Tibial nerve (tissue), 4 donors: ENCODE results near the gene SHLD2. TPM values are rescaled to one million over a fixed set of nuclear protein-coding genes. Genes with fewer than 3 reads are reported as not detected.
"Not testable (repeated sequence)": the region's sequence is repeated elsewhere in the genome, so short reads cannot be mapped to it uniquely, and the experiment has no call there.

Experiments
- DNase-seq, 2 donors: peaks; one replicate each; pipeline ENCODE4 v3.0.0-alpha.2; 2019; ENCODE audit warnings: low spot score in 2 of 2
- H3K27ac ChIP-seq, 4 donors: fragments of 200-600 bp; sonication (generic) in 3 of 4; one replicate each; pipeline ENCODE4 v1.5.1; 2017 to 2019; ENCODE audit warnings: mild to moderate bottlenecking in 1 of 4
- H3K27me3 ChIP-seq, 2 donors: fragments of 200-600 bp; sonication (generic) in 1 of 2; one replicate each; pipeline versions ENCODE4 v1.5.1 to v1.6.0; 2017 to 2019
- H3K36me3 ChIP-seq, 3 donors: fragments of 200-600 bp; sonication (generic); one replicate each; pipeline ENCODE4 v1.5.1; 2018 to 2019
- H3K4me1 ChIP-seq, 4 donors: fragments of 200-600 bp; sonication (generic) in 3 of 4; one replicate each; pipeline ENCODE4 v1.5.1; 2017 to 2019
- H3K4me3 ChIP-seq, 4 donors: fragments of 200-600 bp; sonication (generic) in 3 of 4; one replicate each; pipeline ENCODE4 v1.5.1; 2017 to 2019; ENCODE audit warnings: mild to moderate bottlenecking in 1 of 4, moderate library complexity in 1 of 4
- H3K9me3 ChIP-seq, 4 donors: fragments of 200-600 bp; sonication (generic) in 3 of 4; one replicate each; pipeline ENCODE4 v1.5.1; 2017 to 2019
- WGBS, 2 donors: methylation state at CpG; one replicate each; pipeline ENCODE4 v1.1.5; 2018; 5-methylcytosine and 5-hydroxymethylcytosine counted together
- total RNA-seq, 4 donors: library from RNA; depleted of rRNA; stranded (reverse); fragments of >200 nt; gene quantifications; one replicate each; pipeline ENCODE4 v1.1.0, GENCODE V29; 2016
- TF ChIP-seq, protein P1 (sequence below), 5 experiments: fragments of 200-600 bp in 3 of 5; fragments of 450-650 bp in 2 of 5; sonication (generic) in 3 of 5; IDR thresholded peaks; one replicate each; pipeline ENCODE4 v1.5.1; 2016 to 2019; ENCODE audit warnings: antibody characterized with exemption in 5 of 5, mild to moderate bottlenecking in 3 of 5, moderate library complexity in 2 of 5

The SHLD2 gene
- total RNA-seq, 4 donors from 2014 or later = 14.1 to 39.6 (median 28.6) TPM

DNA sequence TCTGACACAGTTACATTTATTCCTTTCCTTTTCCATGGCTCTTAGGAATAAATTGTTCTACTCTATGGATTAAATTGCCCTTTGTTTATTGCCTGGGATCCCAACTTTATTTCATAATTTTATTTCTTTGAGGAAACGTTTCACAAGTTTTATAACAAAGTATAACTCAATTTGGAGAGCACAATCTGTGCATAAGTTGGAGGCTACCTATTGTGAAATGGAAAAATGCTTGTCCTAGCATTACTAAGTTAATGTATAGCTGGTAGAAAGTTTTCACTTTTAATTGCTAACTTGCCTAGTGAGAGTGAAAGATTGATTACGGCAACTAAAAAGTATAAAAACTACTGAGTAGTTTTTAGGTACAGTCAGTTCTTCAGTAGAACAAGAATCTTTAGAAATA, 32.0 kb downstream of the SHLD2 start:
- DNase-seq, H3K27me3 ChIP-seq, H3K27ac ChIP-seq, H3K9me3 ChIP-seq, H3K4me1 ChIP-seq, H3K36me3 ChIP-seq, H3K4me3 ChIP-seq: not testable (repeated sequence)
- 58 to 70% methylated on average over 2 of the region's 2 CpGs for WGBS, 2 donors

DNA sequence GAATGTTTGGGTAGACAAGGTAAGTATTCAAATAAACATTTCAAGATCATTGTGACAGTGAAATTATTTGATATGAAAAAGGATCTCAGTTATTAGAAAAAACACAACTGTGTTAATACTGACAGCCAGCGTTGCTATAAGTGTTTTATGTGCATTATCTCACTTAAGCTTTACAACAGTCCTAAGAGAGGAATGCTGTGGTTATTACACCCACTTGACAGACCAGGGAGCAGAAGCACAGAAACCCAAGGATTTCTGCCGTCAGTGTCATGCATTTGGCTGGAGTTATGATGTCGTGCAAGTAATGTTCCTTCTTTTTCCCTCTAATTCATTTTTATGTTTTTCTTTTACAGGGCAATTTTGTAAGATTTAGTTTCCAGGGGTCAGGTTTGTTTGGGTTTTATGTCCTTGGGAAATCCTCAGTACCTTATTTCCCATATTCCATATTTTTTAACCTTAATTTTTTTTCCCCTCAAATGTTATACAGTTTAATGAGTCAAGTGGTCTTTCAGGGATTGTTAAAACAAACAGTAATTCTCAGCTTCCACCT, 32.7 kb downstream of the SHLD2 start:
- not testable (repeated sequence) for DNase-seq, H3K27me3 ChIP-seq, H3K4me3 ChIP-seq, H3K27ac ChIP-seq, H3K4me1 ChIP-seq, H3K36me3 ChIP-seq, H3K9me3 ChIP-seq
- WGBS, 2 donors = 77 to 79% methylated on average over 3 of the region's 3 CpGs

DNA sequence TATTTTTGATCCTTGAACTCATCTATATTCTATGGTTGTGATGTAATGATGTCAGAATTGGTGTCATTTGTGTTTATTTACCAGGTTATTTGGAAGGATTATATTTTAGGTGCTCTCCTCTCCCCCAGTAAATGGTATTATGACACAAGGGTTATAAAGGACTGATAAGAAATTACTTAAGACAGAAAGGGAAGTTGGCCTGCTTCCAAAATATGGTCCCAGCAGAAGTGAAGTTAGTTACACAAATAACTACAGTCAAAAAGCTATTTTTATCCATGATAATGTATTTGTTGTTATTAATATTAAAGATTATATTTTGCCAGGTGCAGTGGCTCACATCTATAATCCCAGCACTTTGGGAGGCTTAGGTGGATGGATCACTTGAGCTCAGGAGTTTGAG, 37.2 kb downstream of the SHLD2 start:
- H3K4me3 ChIP-seq, H3K9me3 ChIP-seq, H3K27me3 ChIP-seq, H3K27ac ChIP-seq: not testable (repeated sequence)
- Histone ChIP-seq H3K4me1 (peaks cover 0 to 13% (median 0%) of the 10 kb centered on the region in 4 donors), H3K36me3 (peaks cover 0 to 11% (median 0%) of the 10 kb centered on the region in 3 donors)
- peak in 1 of 2 donors; percentile 40 for DNase-seq

DNA sequence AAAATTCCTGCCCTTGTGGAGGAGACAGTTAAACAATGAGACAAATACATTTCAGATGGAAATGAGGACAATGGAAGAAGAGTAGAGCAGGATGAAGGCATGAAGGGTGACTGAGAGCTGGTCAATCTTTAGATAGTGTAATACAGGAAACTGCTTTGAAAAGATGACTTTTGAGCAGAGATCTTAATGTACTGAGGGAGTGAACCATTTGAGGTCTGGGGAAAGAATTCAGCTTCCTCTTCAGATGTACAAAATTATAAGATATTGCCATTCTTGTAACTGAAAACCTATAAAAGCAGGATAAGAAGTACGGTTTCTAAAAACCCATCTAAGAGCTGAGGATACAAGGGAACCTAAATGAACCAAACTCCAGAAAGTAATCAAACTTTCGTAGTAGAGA, 38.9 kb downstream of the SHLD2 start:
- peaks cover 0 to 11% (median 0%) of the 10 kb centered on the region in 3 donors for H3K36me3 ChIP-seq
- not testable (repeated sequence) for H3K9me3 ChIP-seq, H3K27ac ChIP-seq, H3K4me3 ChIP-seq, DNase-seq, H3K27me3 ChIP-seq
- H3K4me1 ChIP-seq = peaks cover 0 to 13% (median 0%) of the 10 kb centered on the region in 4 donors
- 90 to 94% methylated on average over 2 of the region's 2 CpGs for WGBS, 2 donors

- not testable (repeated sequence) for H3K27me3 ChIP-seq, H3K27ac ChIP-seq, H3K9me3 ChIP-seq, DNase-seq, H3K4me3 ChIP-seq
- Histone ChIP-seq H3K4me1 (peaks cover 0 to 13% (median 0%) of the 10 kb centered on the region in 4 donors), H3K36me3 (peaks cover 0 to 11% (median 0%) of the 10 kb centered on the region in 3 donors)
- WGBS, 2 donors = 95 to 100% methylated on average over 2 of the region's 2 CpGs
These were observed 39.4 kb downstream of the SHLD2 start for GRCh38 chr10:87134440-87134839.

- not testable (repeated sequence) for H3K9me3 ChIP-seq, H3K27ac ChIP-seq, H3K4me3 ChIP-seq, H3K4me1 ChIP-seq, DNase-seq, H3K27me3 ChIP-seq
- H3K36me3 ChIP-seq = peaks cover 0 to 11% (median 0%) of the 10 kb centered on the region in 3 donors
These were observed 42.5 kb downstream of the SHLD2 start for GRCh38 chr10:87137478-87137877.

- H3K9me3 ChIP-seq, H3K27me3 ChIP-seq, H3K4me1 ChIP-seq, H3K36me3 ChIP-seq, H3K4me3 ChIP-seq: not testable (repeated sequence)
- DNase-seq = peak in 1 of 2 donors; percentile 41
- 54 to 55% methylated on average over 5 of the region's 5 CpGs for WGBS, 2 donors
- H3K27ac ChIP-seq = peak overlapping the region in 2 of 4 donors; percentile 49 to 62
These were observed 47.5 kb downstream of the SHLD2 start for GRCh38 chr10:87142230-87143108.

- not testable (repeated sequence) for DNase-seq, H3K4me1 ChIP-seq, H3K36me3 ChIP-seq, H3K27me3 ChIP-seq, H3K4me3 ChIP-seq, H3K9me3 ChIP-seq
- 92 to 97% methylated on average over 6 of the region's 6 CpGs for WGBS, 2 donors
- H3K27ac ChIP-seq = peak overlapping the region in 2 of 4 donors; percentile 49 to 62
These were observed 48.1 kb downstream of the SHLD2 start for GRCh38 chr10:87143109-87143418.

DNA sequence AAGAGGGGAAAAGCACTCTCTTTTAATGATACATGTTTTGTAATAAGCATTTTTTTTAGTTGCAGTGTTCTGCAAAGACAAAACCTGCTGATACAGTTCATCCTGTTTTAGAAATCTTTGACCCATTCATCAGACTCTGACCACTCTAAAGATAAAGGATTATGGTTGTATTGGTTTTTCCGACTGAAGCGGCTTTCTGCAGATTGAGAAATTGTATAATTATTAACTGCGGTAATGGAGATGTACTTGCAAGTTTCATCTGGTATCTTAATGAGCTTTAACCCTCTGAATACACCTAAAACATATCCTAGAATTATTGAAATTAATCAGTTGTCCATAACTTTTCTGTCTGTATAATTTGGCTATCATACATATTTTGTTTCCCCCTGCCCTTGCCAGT, 50.6 kb downstream of the SHLD2 start:
- not testable (repeated sequence) for DNase-seq, H3K4me1 ChIP-seq, H3K9me3 ChIP-seq, H3K4me3 ChIP-seq, H3K27ac ChIP-seq, H3K36me3 ChIP-seq, H3K27me3 ChIP-seq
- WGBS, 2 donors = 89 to 90% methylated on average over 3 of the region's 3 CpGs

DNA sequence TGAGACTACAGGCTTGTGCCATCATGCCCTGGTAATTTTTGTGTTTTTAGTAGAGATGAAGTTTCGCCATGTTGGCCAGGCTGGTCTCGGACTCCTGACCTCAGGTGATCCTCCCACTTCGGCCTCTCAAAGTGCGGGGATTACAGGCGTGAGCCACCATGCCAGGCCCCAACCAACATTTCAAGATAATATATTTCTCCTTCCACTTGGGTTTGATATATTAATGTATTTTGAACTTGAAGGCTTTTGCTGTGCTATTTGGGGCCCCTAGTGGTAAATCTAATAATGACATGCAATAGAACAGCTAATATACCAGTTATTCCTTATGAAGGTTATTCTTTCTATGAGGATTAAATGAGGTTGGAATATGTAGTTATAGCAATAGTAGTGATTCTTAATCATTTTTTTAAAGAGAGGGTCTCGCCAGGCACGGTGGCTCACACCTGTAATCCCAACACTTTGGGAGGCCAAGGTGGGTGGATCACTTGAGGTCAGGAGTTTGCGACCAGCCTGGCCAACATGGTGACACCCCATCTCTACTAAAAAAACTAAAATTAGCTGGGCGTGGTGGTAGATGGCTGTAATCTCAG, 54.1 kb downstream of the SHLD2 start:
- not testable (repeated sequence) for H3K9me3 ChIP-seq, H3K4me3 ChIP-seq, H3K4me1 ChIP-seq, H3K36me3 ChIP-seq, H3K27me3 ChIP-seq, H3K27ac ChIP-seq, DNase-seq
- WGBS, 2 donors = 93 to 94% methylated on average over 4 to 8 of the region's 9 CpGs
- TF ChIP-seq, protein P1, sequence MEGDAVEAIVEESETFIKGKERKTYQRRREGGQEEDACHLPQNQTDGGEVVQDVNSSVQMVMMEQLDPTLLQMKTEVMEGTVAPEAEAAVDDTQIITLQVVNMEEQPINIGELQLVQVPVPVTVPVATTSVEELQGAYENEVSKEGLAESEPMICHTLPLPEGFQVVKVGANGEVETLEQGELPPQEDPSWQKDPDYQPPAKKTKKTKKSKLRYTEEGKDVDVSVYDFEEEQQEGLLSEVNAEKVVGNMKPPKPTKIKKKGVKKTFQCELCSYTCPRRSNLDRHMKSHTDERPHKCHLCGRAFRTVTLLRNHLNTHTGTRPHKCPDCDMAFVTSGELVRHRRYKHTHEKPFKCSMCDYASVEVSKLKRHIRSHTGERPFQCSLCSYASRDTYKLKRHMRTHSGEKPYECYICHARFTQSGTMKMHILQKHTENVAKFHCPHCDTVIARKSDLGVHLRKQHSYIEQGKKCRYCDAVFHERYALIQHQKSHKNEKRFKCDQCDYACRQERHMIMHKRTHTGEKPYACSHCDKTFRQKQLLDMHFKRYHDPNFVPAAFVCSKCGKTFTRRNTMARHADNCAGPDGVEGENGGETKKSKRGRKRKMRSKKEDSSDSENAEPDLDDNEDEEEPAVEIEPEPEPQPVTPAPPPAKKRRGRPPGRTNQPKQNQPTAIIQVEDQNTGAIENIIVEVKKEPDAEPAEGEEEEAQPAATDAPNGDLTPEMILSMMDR (IDR thresholded peaks at IDR 0.05) = peak in 2 of 5 experiments; percentile 26 to 33

DNA sequence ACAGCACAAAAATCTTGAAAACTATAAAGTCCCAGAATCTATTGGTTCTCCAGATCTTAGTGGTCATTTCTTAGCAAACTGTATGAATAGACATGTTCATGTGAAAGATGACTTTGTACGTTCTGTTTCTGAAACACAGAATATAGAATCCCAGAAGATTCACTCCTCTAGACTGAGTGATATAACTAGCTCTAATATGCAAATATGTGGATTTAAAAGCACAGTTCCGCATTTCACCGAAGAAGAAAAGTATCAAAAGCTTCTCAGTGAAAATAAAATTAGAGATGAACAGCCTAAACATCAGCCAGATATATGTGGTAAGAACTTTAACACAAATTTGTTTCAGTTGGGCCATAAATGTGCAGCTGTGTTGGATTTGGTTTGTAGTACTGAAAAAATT, 56.5 kb downstream of the SHLD2 start:
- H3K27me3 ChIP-seq, H3K27ac ChIP-seq, H3K4me3 ChIP-seq, H3K9me3 ChIP-seq, H3K4me1 ChIP-seq, DNase-seq, H3K36me3 ChIP-seq: not testable (repeated sequence)
- WGBS, 2 donors = 77% methylated on average over 3 of the region's 3 CpGs

DNA sequence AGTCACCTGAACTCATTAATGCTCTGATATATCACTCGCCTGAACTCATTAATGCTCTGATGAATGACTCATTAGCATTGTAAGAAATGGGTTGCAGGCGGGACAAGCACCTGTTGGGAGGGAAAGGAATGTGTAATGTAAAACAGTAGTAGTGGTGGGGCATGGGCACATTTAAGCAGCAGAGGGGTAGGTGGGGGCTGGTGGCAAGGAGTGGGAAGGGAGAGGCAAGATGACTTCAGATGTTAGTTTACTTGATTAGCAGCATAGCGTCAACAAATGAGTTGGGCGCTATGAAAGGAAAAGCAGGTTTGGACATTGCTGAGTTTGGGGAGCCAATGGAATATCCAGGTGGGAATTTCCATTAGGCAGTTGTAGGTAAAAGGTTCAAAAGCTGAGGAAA, 61.8 kb downstream of the SHLD2 start:
- H3K4me1 ChIP-seq, H3K27ac ChIP-seq, H3K9me3 ChIP-seq, H3K36me3 ChIP-seq, DNase-seq, H3K27me3 ChIP-seq, H3K4me3 ChIP-seq: not testable (repeated sequence)
- 94 to 95% methylated on average over 4 of the region's 4 CpGs for WGBS, 2 donors

DNA sequence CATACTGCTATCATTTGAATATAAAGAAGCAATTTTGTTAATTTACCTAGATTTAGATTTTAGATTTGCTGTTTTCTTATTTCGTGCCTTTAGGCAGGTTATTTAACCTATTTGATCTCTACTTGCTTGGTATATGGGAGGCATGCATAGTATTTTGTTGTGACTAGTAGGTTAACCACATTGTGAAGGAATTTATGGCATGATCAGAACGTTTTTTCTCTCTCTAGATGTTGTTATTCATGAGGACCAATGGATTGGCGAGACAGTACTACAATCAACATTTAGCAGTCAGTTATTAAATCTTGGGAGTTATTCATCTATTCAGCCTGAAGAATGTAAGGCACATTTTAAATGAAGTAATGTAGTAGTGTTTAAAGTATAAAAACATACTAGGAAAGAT, 62.8 kb downstream of the SHLD2 start:
- 62 to 68% methylated on average over 3 of the region's 3 CpGs for WGBS, 2 donors
- H3K4me3 ChIP-seq, H3K27ac ChIP-seq: not testable (repeated sequence)

More for the DNA sequence above, 62.8 kb downstream of the SHLD2 start:
- H3K36me3 ChIP-seq, H3K4me1 ChIP-seq, H3K9me3 ChIP-seq, DNase-seq, H3K27me3 ChIP-seq: not testable (repeated sequence)
